Upper lobe of left lung (tissue), 6 donors: ENCODE results near the gene EOLA2. TPM values are rescaled to one million over a fixed set of nuclear protein-coding genes. Genes with fewer than 3 reads are reported as not detected.
"Not testable (repeated sequence)": the region's sequence is repeated elsewhere in the genome, so short reads cannot be mapped to it uniquely, and the experiment has no call there.

Source experiments
- ATAC-seq, 2 donors: fragments of 200-7000 bp; cut with Tn5 transposase; one replicate each; pipeline ENCODE4 v1.9.1; 2022; ENCODE audit warnings: mild to moderate bottlenecking in 2 of 2, moderate library complexity in 2 of 2; ENCODE audit not compliant: low FRiP score in 2 of 2
- DNase-seq, 2 donors: peaks; one replicate each; pipeline ENCODE4 v3.0.0-alpha.2; 2019 to 2020
- H3K27ac ChIP-seq, 4 donors: fragments of 200-600 bp; sonication (generic); one replicate each; pipeline ENCODE4 v1.5.1; 2016 to 2019
- H3K27me3 ChIP-seq, 4 donors: fragments of 200-600 bp; sonication (generic); one replicate each; pipeline ENCODE4 v1.5.1; 2017 to 2019
- H3K36me3 ChIP-seq, 4 donors: fragments of 200-600 bp; sonication (generic); one replicate each; pipeline ENCODE4 v1.5.1; 2016 to 2019
- H3K4me1 ChIP-seq, 4 donors: fragments of 200-600 bp; sonication (generic); one replicate each; pipeline ENCODE4 v1.5.1; 2018 to 2019
- H3K4me3 ChIP-seq, 4 donors: fragments of 200-600 bp; sonication (generic); one replicate each; pipeline ENCODE4 v1.5.1; 2017 to 2019; ENCODE audit warnings: mild to moderate bottlenecking in 2 of 4, moderate library complexity in 1 of 4
- H3K9me3 ChIP-seq, 4 donors: fragments of 200-600 bp; sonication (generic); one replicate each; pipeline ENCODE4 v1.5.1; 2018 to 2019
- EP300 ChIP-seq, 4 donors: sonication (generic); formaldehyde crosslinking; IDR thresholded peaks; one replicate each; pipeline ENCODE4 v1.5.1; 2017; ENCODE audit warnings: antibody characterized with exemption in 4 of 4, control low read depth in 2 of 4
- WGBS, 2 donors: methylation state at CpG; one replicate each; pipeline ENCODE4 v1.1.5; 2017 to 2018; 5-methylcytosine and 5-hydroxymethylcytosine counted together
- total RNA-seq, 6 donors: library from RNA; depleted of rRNA in 4 of 6; stranded (reverse); fragments of >200 nt in 4 of 6; gene quantifications; one replicate each; pipeline versions ENCODE4 v1.1.0 to v1.2.1, GENCODE V29; 2016 to 2021
- donor health status: DM: no; HTN: no; CAD: no; lungs with moderate emphysema.
- donor health status: DM: no; HTN: yes; CAD: no; lungs with severe emphysema.

The EOLA2 gene
- total RNA-seq, 6 donors from 2014 or later: 24.5 to 56.6 (median 33.4) TPM

DNA sequence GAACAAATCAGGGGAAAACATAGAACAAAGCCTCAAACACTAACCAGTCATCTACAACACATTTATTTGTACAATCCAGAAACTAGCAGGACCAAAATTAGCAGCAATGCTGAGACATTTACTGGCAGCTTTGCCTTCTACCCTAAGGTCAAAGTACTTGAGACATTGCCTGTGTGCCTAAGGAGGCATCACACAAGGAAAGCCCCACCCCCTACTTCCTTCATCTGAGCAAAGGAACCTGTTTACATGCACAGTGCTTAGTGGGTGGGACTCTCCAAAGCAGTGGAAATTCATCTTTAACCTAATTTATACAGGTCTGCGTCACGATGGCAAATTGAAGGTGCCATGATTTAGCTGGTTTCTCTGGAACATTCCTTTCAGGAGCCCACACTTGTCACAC, 6.1 kb downstream of the EOLA2 start:
- not testable (repeated sequence) for H3K9me3 ChIP-seq, H3K4me1 ChIP-seq, H3K27ac ChIP-seq, DNase-seq, H3K36me3 ChIP-seq, ATAC-seq, H3K27me3 ChIP-seq, H3K4me3 ChIP-seq
- no CpG with 5 or more reads among the region's 2 CpGs for WGBS, 2 donors

DNA sequence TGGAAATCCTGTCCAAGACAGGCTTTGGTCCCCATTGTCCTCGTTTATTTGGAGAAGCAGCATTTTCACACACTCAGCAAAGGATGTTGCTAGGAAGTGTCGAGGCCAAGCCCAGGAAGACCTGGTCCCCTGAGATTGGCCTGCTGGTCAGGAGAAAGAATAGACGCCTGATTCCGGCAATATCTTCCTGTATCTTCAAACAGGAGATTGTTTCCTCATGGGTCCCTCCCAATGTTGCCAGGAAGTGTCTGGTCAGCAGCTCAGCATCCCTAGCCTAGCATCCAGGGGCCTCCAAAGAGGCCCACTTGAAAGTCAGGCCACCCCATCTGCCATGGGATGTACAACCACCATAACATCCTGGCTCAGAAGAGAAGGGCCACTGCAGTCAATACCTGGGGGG, 6.9 kb downstream of the EOLA2 start:
- ATAC-seq, H3K4me1 ChIP-seq, H3K27me3 ChIP-seq, H3K36me3 ChIP-seq, H3K4me3 ChIP-seq, H3K9me3 ChIP-seq, DNase-seq, H3K27ac ChIP-seq: not testable (repeated sequence)
- WGBS, 2 donors: 49 to 50% methylated on average over 1 to 2 of the region's 4 CpGs

DNA sequence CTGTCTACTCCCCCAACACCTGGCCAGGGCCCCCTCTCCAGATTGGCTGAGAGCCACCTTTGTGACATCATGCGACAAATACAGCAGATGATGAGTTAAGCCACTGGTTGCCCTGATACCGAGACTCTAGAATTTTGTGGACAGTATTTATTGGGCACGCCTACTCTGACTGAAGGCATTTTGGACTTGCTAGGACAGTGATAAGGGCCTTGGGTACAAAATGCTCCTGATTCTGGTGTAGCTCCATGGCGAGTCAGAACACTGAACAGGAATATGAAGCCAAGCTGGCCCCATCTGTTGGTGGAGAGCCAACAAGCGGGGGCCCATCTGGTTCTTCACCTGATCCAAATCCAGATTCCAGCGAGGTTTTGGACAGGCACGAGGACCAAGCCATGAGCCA, 8.9 kb downstream of the EOLA2 start, which contains the start of gene HSFX4:
Gene HSFX4 (plus strand): TSS at position 174 of the 400 bp plus-strand sequence. CDS start 72 bp downstream, at position 246.
- WGBS, 2 donors: no CpG with 5 or more reads among the region's 7 CpGs

DNA sequence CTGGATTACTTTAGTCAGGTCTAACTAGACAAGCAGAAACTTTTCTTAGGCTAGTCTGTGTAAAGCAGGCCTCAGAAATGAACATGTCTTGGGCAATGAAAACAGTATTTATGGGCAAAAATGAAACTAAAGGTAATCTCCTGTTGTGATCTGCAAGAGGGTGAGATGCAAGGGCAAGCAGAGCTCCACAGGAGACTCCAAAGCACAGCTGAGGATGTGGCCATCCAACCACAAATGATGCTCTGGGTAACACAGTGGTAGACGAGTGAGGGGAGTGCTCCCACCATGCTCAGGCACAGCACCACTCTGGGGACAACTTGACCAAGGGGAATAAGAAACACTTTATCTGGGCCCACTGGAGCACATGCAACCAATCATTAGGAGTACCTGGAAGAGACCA, 9.7 kb downstream of the EOLA2 start:
- not testable (repeated sequence) for H3K27me3 ChIP-seq, DNase-seq, H3K4me1 ChIP-seq, H3K36me3 ChIP-seq, ATAC-seq, H3K27ac ChIP-seq, H3K4me3 ChIP-seq, H3K9me3 ChIP-seq
- 71 to 100% methylated on average over 1 of the region's 1 CpG for WGBS, 2 donors

More for the DNA sequence above, 8.9 kb downstream of the EOLA2 start, which contains the start of gene HSFX4:
- not testable (repeated sequence) for H3K27me3 ChIP-seq, H3K27ac ChIP-seq, H3K4me1 ChIP-seq, H3K4me3 ChIP-seq, ATAC-seq, H3K36me3 ChIP-seq, H3K9me3 ChIP-seq, DNase-seq

DNA sequence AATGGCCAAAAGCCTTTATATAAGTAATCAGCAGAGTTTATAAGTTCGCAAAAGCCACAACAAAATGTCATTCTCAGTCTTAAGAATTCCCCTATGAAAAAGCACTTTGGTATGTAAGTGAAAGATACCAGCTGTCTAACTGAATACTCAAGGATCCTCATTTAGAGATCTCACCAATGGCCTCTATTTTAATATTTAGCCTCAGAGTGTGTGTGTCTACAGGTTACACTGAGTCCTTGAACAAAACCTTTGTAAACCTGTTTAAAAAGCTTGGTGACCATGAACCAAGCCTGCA, 10.4 kb downstream of the EOLA2 start:
- DNase-seq, ATAC-seq, H3K27me3 ChIP-seq, H3K4me1 ChIP-seq, H3K27ac ChIP-seq, H3K9me3 ChIP-seq, H3K4me3 ChIP-seq, H3K36me3 ChIP-seq: not testable (repeated sequence)
- no CpG with 5 or more reads among the region's 1 CpG for WGBS, 2 donors

DNA sequence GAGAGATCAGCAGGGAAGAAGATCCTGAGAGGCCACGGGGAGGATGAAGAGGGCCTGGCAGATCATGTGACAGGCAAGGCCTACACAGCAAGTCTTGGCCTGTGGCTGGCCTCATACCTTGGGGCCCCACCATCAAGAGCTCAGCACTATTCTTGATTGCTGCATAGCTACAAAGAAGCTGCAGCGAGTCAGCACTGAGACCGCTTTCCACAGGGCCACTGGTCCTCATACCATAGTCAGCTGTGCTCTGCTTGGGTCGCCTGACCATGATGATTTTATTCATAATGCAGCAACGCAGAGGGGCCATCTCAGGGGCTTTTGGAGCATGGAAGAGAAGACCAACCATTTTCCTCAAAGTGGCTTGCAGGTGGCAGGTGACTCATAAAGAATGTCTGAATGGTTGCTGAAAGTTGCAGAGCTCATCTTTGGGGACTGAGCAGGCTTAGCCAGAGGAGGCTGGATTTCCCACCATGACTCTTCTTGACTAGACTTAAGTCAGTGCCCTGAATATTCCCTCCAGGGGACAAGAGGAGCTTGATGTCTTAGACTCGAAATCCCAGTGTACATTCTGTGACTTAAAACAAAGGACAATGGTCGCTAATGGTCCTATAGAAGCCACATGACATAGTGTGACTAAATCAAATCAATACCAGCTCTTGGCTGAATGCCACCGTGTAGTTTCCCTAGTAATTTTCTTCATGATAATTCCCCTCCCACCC, 10.9 kb downstream of the EOLA2 start:
- ATAC-seq, H3K27me3 ChIP-seq, H3K9me3 ChIP-seq, H3K4me3 ChIP-seq, H3K36me3 ChIP-seq, H3K4me1 ChIP-seq, DNase-seq, H3K27ac ChIP-seq: not testable (repeated sequence)
- 80% methylated on average over 1 of the region's 8 CpGs; no CpG with 5 or more reads in 1 of the 2 donors for WGBS, 2 donors

DNA sequence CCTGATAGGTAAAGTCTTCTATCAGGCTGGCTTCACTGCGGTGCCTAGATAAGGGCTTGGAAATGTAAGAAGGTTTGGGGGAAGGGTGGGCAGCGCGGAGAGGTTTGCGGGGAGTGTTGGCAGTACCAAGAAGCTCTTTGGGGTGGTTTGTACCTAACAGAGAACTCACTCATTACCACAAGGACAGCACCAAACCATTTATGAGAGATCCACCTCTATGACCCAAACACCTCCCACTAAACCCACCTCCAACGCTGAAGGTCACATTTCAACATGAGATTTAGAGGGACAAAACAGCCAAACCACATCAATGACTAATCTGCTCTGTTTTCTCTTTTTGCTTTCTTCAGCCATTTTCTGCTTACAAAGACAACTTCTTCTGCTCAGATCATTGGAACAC, 13.9 kb downstream of the EOLA2 start:
- not testable (repeated sequence) for H3K4me3 ChIP-seq, H3K4me1 ChIP-seq, H3K27me3 ChIP-seq, ATAC-seq, DNase-seq, H3K27ac ChIP-seq, H3K9me3 ChIP-seq, H3K36me3 ChIP-seq
- no CpG with 5 or more reads among the region's 5 CpGs for WGBS, 2 donors

DNA sequence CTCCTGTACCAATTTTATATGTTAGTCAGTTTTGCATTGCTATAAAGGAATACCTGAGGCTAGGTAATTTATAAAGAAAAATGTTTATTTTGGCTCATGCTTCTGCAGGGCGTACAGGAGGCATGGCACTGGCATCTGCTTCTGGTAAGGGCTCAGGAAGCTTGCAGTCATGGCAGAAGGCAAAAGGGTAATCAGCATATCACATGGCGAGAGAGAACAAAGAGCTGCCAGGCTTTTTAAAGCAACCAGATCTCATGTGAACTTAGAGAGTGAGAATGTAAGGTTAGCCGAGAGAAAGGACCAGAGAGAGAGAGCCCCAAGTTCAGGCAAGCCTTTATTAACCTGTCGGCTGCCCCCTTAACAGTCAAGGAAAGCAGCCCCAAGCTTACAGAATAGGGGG, 14.5 kb downstream of the EOLA2 start:
- H3K9me3 ChIP-seq, H3K27ac ChIP-seq, H3K36me3 ChIP-seq, DNase-seq, H3K27me3 ChIP-seq, ATAC-seq, H3K4me1 ChIP-seq, H3K4me3 ChIP-seq: not testable (repeated sequence)
- WGBS, 2 donors: no CpG with 5 or more reads among the region's 4 CpGs

DNA sequence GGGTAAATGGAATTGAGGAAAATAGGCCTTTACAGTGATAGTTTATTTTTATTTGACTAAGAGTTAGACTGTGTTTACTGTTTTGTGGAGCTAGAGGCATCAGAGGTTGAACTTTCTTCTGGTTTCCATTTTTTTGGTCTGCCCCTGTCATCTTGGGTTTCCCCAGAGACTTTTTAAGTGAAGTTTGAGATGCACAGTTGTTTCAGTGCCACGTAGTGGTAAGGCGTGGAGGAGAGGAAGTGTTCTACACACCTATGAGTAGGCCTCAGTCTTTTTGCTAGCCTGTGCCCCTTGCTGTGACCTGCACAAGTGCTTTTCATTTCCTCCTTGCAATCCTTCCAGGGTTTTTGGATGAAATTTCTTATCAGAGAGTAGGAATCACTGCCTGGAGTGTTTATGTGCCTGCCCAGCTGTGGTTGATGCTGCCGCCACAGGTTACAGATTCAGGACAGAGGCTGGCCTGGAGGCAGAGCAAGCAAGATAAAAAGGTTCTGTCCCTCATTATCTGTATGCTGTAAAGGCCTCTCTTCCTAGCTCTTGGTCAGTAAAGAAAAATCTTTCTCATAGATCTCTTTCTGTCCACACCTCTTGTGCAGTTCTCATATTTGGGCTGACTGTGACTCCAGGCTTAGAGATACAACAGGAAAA, 21.4 kb downstream of the EOLA2 start:
- Histone ChIP-seq H3K4me1 (no peaks in the 10 kb centered on the region), H3K36me3 (no peaks in the 10 kb centered on the region), H3K27me3 (no peaks in the 10 kb centered on the region), H3K9me3 (no peaks in the 10 kb centered on the region), H3K27ac (no peak overlapping the region), H3K4me3 (no peak overlapping the region)
- no peak for ATAC-seq
- WGBS, 2 donors: 74 to 90% methylated on average over 3 of the region's 3 CpGs
- no peak for TF ChIP-seq EP300 (IDR thresholded peaks at IDR 0.05)
- no peak for DNase-seq
